NCI-H1930 (cell line): ENCODE data around the gene EFCAB9.
"Not testable (repeated sequence)": the region's sequence is repeated elsewhere in the genome, so short reads cannot be mapped to it uniquely, and the experiment has no call there.

ENCODE experiments used
- DNase-seq, 2 experiments: peaks; one replicate each; lab custom pipeline; 2025; lab: John Stamatoyannopoulos, UW

Gene EFCAB9

GRCh38 chr5:172193872-172194271, at the start of gene EFCAB9:
Gene EFCAB9, plus strand, starts transcription at chr5:172194172. Its CDS starts 1 bp downstream, at chr5:172194173.
- DNase-seq: no peak

DNA sequence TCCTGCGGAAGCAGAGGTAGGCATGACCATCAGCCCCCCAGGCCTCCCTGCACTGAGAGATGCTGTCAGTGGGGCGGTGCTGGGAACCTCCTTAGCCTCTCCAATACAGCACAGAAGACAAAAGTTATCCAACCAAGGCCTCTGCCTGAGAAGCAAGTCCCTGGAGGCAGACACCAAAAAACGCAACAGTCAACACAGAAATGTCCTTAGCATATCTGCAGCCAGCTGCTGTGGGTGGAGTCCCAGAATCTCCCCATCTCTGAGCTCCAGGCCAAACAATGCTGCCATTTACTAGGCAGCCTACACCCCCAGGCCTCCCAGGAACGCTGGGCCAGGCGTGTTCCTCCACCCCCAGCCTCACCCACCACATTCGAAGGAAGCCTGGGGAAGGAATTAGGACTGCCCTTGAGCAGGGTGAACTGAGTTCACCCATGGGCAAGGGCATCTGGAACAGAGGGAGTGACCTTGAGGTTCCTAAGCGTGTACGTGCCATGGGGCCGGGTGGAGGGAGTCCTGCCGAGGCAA, 49.6 kb upstream of the EFCAB9 start:
- no peak for DNase-seq

DNA sequence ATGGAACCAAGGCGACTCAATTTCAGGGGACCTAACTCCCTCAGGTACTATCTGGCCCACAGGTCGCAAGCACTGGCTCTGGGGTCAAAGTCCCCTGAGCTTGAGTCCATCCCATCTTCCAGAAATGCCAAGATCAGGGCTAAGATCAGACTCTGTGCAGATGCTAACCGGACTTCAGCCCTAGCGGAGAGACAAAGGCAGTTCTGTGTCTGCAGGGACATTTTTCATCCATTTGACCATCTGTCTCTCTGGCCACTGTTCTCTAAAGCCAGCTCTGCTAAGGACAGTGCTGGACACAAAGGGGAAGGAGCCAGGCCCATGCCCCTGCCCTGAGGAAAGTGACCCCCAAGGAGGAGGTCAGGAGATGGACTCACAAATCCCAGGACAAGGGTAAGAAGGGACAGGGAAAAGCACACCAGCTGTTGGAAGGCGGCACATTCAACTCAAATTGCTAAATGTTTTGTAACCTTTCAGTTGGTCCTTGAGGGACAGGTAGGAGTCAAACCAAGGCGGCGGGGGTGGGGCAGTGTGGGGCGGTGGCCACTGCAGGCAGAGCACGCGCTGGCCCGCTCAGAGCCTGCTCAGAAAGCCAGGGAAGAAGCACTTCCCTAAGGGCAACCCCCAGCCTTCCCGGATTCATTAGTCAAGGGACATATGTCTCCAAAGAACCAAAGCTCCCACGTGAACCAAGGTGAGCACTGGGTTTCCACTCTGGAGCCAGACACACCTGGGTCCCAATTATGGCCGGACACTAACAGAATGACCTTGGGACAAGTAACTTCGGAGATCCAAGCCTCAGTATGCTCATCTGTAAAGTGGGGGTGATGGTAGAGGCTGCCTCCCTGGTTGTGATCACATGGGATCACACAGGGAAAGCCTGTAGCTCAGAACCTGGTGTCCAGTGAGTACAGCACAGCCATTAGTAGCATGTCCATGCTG, 48.8 kb upstream of the EFCAB9 start:
- no peak for DNase-seq

GRCh38 chr5:172145870-172146747, 47.9 kb upstream of the EFCAB9 start:
- no peak for DNase-seq

GRCh38 chr5:172146748-172147092, 47.3 kb upstream of the EFCAB9 start:
- DNase-seq: no peak

DNA sequence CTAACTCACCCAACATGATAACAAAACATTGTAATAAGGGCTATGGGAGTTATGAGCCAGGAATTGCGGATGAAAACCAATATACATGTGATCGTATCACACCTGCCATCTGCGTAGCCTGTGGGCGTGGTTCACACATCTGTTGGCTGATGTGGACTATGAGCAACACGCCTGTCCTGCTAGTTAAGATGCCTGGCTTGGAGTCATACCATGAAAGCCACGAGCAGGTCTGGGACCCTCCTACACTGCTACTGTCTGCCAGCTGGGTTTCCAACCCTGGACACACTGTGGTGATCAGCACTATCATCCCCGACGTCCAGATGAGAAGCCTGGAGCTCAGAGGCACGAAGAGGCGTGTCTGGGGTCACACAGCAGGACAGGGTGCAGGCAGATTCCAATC, 46.1 kb upstream of the EFCAB9 start:
- no peak for DNase-seq

DNA sequence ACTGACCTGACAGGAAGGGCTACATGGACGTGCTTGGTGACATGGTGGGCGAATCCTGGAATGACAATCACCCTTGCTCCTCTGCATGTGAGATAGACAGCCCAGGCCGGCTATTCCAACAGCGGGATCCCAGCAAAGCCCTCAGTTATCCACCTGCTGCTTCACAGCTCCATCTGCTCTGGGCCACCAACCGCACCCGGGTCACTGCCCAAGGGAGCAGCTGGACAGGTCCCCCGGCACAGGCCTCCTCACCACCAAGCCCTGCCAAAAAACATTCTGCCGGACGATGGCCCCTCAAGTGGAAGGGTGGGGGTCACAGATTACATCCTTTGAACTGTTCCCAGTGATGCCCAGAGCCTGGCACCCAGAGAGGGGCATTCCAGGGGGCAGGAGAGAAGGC, 45.6 kb upstream of the EFCAB9 start:
- DNase-seq: no peak

DNA sequence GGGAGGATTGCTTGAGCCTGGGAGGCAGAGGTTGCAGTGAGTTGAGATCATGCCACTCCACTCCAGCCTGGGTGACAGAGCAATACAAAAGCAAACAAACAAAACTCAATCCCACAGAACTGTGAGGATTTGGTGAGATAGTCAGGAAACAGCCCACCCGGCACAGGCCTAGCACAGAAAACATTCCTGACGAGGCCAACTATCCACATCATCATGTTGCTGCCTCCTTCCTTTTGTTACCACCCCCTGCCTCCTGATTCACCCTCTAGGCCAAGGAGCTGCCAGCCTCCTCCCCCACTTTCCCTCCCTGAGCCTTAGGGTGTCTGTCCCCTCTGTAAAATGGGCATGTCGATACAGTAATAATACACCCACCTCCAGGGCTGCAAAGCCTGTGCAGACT, 44.9 kb upstream of the EFCAB9 start:
- no peak for DNase-seq

DNA sequence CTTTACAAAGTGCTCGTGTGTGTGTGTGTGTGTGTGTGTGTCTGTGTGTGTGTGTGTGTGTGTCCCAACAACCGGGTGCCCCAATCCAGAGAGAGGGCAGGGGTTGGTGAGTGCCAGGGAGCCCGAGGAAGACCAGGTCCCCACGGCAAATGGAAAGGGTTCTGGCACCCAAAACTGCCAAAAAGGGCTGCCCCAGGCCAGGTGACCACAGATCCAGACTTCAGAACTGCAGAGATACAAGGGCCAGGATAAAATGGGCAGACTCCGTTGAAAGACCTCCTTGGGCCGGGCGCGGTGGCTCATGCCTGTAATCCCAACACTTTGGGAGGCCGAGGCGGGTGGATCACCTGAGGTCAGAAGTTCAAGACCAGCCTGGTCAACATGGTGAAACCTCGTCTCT, 44.5 kb upstream of the EFCAB9 start:
- not testable (repeated sequence) for DNase-seq

DNA sequence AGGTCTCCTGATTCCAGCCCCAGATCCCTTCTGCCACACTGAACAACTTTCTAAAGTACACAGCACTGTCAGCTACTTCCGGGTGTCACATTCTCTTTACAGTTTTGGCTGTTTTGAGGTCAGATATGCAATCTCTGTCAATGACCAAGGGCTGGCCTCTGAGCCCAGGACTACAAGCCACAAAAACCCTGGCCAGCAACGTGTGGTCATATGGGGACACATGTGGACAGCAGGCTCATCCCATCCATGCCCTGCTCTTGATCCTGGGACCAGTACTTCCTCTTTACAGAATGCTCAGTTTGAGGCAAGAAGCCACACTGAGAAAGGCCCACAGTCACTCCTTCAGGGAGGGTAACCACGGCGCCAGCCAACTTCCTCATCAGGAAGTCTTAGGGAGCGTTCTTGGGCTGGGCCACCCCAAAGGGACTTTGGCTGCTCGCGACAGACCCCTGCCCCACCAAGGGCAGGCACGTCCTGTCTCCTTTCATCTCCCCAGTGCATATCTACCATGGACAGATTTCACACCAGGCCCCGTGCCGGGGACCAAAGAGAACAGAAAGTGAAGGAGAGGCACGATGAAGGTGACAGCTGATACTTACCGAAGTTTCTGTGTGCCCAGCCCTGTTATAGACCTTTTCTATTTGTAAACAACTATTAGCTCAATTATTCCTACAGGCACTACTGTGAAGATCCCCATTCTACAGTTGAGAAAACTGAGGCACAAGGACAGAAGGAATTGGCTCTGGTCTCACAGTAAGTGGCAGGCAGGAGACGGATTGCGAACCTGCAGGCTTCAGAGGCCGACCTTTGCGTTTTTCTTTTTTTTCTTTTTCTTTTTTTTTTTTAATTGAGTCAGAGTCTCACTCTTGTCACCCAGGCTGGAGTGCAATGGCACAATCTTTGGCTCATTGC, 43.2 kb upstream of the EFCAB9 start:
- no peak for DNase-seq

GRCh38 chr5:172151661-172152210, 42.2 kb upstream of the EFCAB9 start:
- no peak for DNase-seq

DNA sequence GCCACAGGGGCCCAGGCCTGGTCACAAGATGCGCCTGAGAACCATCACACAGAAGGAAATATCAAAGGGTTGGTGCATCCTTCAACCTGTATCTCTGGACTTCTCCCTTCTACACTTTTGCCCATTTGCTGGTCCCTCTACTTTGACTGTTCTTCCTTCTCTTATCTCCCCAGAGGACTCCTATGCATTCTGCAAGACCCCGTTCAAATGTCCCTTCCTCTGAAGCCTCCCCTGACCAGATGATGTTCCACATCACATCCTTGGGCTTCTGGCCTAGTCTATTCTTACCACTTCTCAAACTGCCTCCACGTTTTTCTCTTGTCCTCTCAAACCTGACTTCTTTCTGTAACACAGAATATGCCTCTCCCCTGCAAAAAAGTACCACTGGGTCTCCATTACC, 40.3 kb upstream of the EFCAB9 start:
- DNase-seq: no peak

- DNase-seq: not testable (repeated sequence)
These were observed 38.9 kb upstream of the EFCAB9 start for GRCh38 chr5:172155101-172155500.

GRCh38 chr5:172156541-172156994, 37.4 kb upstream of the EFCAB9 start:
- no peak for DNase-seq

GRCh38 chr5:172159016-172159415, 35.0 kb upstream of the EFCAB9 start:
- DNase-seq: no peak

- DNase-seq: no peak
These were observed 33.5 kb upstream of the EFCAB9 start for GRCh38 chr5:172160506-172160905.

GRCh38 chr5:172162323-172162986, 31.5 kb upstream of the EFCAB9 start:
- no peak for DNase-seq

GRCh38 chr5:172162987-172163343, 31.0 kb upstream of the EFCAB9 start:
- DNase-seq: no peak

- no peak for DNase-seq
These were observed 30.6 kb upstream of the EFCAB9 start for GRCh38 chr5:172163346-172163745.

DNA sequence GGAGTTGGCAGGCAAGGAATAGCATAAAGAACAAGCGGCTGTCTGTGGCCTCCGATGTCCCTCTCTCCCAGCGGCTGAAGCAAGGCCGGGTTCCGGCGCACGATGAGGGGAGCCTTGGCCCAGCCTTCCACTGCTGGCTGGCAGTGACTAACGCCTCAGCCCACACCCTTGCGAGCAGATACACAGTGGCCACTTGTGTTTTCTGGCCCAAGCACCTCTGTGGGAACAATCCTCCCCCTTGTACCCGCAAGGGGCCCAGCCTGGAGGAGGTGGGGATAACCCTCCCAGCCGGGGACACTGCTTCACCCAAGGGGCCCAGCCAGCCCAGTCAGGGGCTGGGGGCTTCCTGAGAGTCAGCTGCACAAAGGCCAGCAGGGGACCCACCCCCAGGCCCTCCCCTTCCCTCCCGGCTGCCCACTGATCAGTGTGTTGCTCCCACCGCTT, 29.2 kb upstream of the EFCAB9 start:
- DNase-seq: no peak

- DNase-seq: no peak
These were observed 28.5 kb upstream of the EFCAB9 start for GRCh38 chr5:172165465-172165864.
